Skeletal muscle tissue (tissue), 4 donors: Measurements from ENCODE around the gene EXOC4. TPM values are rescaled to one million over a fixed set of nuclear protein-coding genes. Genes with fewer than 3 reads are reported as not detected.

ENCODE experiments used
- H3K27ac ChIP-seq: one replicate; pipeline ENCODE4 v1.7.0; 2013; ENCODE audit warnings: mild to moderate bottlenecking, low read depth, low read length, inconsistent platforms
- H3K27me3 ChIP-seq, 3 donors: one replicate each; pipeline ENCODE4 v1.7.0; 2013; ENCODE audit warnings: low read length in 3 of 3; ENCODE audit not compliant: control insufficient read depth in 3 of 3, insufficient read depth in 3 of 3
- H3K36me3 ChIP-seq, 3 donors: one replicate each; pipeline ENCODE4 v1.7.0; 2013; ENCODE audit warnings: low read length in 3 of 3; ENCODE audit not compliant: control insufficient read depth in 3 of 3, insufficient read depth in 3 of 3
- H3K4me1 ChIP-seq, 3 donors: one replicate each; pipeline ENCODE4 v1.7.0; 2013; ENCODE audit warnings: low read length in 3 of 3, mild to moderate bottlenecking in 3 of 3; ENCODE audit not compliant: control insufficient read depth in 3 of 3, insufficient read depth in 3 of 3
- H3K4me3 ChIP-seq, 3 donors: one replicate each; pipeline ENCODE4 v1.7.0; 2013; ENCODE audit warnings: low read length in 3 of 3
- H3K9ac ChIP-seq, 3 donors: one replicate each; pipeline ENCODE4 v1.7.0; 2013; ENCODE audit warnings: low read length in 3 of 3, mild to moderate bottlenecking in 3 of 3, moderate library complexity in 2 of 3, low read depth in 1 of 3
- H3K9me3 ChIP-seq, 3 donors: one replicate each; pipeline ENCODE4 v1.7.0; 2013; ENCODE audit warnings: low read length in 3 of 3; ENCODE audit not compliant: control insufficient read depth in 3 of 3
- total RNA-seq: library from RNA; depleted of rRNA; stranded (reverse); fragments of >200 nt; gene quantifications from one replicate; pipeline ENCODE4 v1.2.3, GENCODE V29; 2014
- donor health status: Osteomylitis.

Gene EXOC4
- total RNA-seq, 1 donor from 2014 or later = 129 TPM

GRCh38 chr7:133545618-133546017 is 292.7 kb downstream of the EXOC4 start:
- Histone ChIP-seq H3K4me3 (no peak overlapping the region), H3K4me1 (no peaks in the 10 kb centered on the region), H3K36me3 (no peaks in the 10 kb centered on the region), H3K27me3 (no peaks in the 10 kb centered on the region), H3K9ac (no peak overlapping the region), H3K27ac (no peak overlapping the region), H3K9me3 (no peaks in the 10 kb centered on the region)

GRCh38 chr7:133547981-133548380 is 295.1 kb downstream of the EXOC4 start:
- H3K27me3 ChIP-seq = no peaks in the 10 kb centered on the region
- no peaks in the 10 kb centered on the region for H3K9me3 ChIP-seq
- H3K9ac ChIP-seq = no peak overlapping the region
- H3K4me1 ChIP-seq = no peaks in the 10 kb centered on the region
- no peak overlapping the region for H3K4me3 ChIP-seq
- H3K36me3 ChIP-seq = no peaks in the 10 kb centered on the region
- H3K27ac ChIP-seq = no peak overlapping the region

- Histone ChIP-seq H3K4me3 (no peak overlapping the region), H3K4me1 (no peaks in the 10 kb centered on the region), H3K9me3 (no peaks in the 10 kb centered on the region), H3K27ac (no peak overlapping the region), H3K36me3 (no peaks in the 10 kb centered on the region), H3K27me3 (no peaks in the 10 kb centered on the region), H3K9ac (no peak overlapping the region)
Observed at GRCh38 chr7:133549633-133550032, 296.8 kb downstream of the EXOC4 start.

- Histone ChIP-seq H3K9me3 (no peaks in the 10 kb centered on the region), H3K36me3 (no peaks in the 10 kb centered on the region), H3K27ac (no peak overlapping the region), H3K4me1 (no peaks in the 10 kb centered on the region), H3K9ac (no peak overlapping the region), H3K4me3 (no peak overlapping the region), H3K27me3 (no peaks in the 10 kb centered on the region)
Observed at GRCh38 chr7:133550145-133550544, 297.3 kb downstream of the EXOC4 start.

GRCh38 chr7:133550811-133551210 is 297.9 kb downstream of the EXOC4 start:
- Histone ChIP-seq H3K9me3 (no peaks in the 10 kb centered on the region), H3K27ac (no peak overlapping the region), H3K9ac (no peak overlapping the region), H3K27me3 (no peaks in the 10 kb centered on the region), H3K4me3 (no peak overlapping the region), H3K4me1 (no peaks in the 10 kb centered on the region), H3K36me3 (no peaks in the 10 kb centered on the region)

GRCh38 chr7:133551466-133551865 is 298.6 kb downstream of the EXOC4 start:
- Histone ChIP-seq H3K9ac (no peak overlapping the region), H3K4me1 (no peaks in the 10 kb centered on the region), H3K27ac (no peak overlapping the region), H3K36me3 (no peaks in the 10 kb centered on the region), H3K4me3 (no peak overlapping the region), H3K27me3 (no peaks in the 10 kb centered on the region), H3K9me3 (no peaks in the 10 kb centered on the region)

- no peaks in the 10 kb centered on the region for H3K9me3 ChIP-seq
- no peaks in the 10 kb centered on the region for H3K36me3 ChIP-seq
- H3K27ac ChIP-seq = no peak overlapping the region
- no peak overlapping the region for H3K4me3 ChIP-seq
- H3K27me3 ChIP-seq = no peaks in the 10 kb centered on the region
- no peak overlapping the region for H3K9ac ChIP-seq
- no peaks in the 10 kb centered on the region for H3K4me1 ChIP-seq
Observed at GRCh38 chr7:133552079-133552478, 299.2 kb downstream of the EXOC4 start.

- Histone ChIP-seq H3K4me3 (no peak overlapping the region), H3K4me1 (no peaks in the 10 kb centered on the region), H3K9ac (no peak overlapping the region), H3K36me3 (no peaks in the 10 kb centered on the region), H3K27me3 (no peaks in the 10 kb centered on the region), H3K27ac (no peak overlapping the region), H3K9me3 (no peaks in the 10 kb centered on the region)
Observed at GRCh38 chr7:133554330-133554729, 301.5 kb downstream of the EXOC4 start.

- H3K9ac ChIP-seq = no peak overlapping the region
- H3K27ac ChIP-seq = no peak overlapping the region
- no peaks in the 10 kb centered on the region for H3K27me3 ChIP-seq
- H3K4me1 ChIP-seq = no peaks in the 10 kb centered on the region
- H3K36me3 ChIP-seq = no peaks in the 10 kb centered on the region
- H3K4me3 ChIP-seq = no peak overlapping the region
- H3K9me3 ChIP-seq = no peaks in the 10 kb centered on the region
Observed at GRCh38 chr7:133556048-133556447, 303.2 kb downstream of the EXOC4 start.

GRCh38 chr7:133556553-133556952 is 303.7 kb downstream of the EXOC4 start:
- no peak overlapping the region for H3K9ac ChIP-seq
- H3K9me3 ChIP-seq = no peaks in the 10 kb centered on the region
- no peak overlapping the region for H3K27ac ChIP-seq
- H3K27me3 ChIP-seq = no peaks in the 10 kb centered on the region
- no peaks in the 10 kb centered on the region for H3K4me1 ChIP-seq
- no peak overlapping the region for H3K4me3 ChIP-seq
- H3K36me3 ChIP-seq = no peaks in the 10 kb centered on the region

GRCh38 chr7:133560900-133561299 is 308.0 kb downstream of the EXOC4 start:
- H3K27ac ChIP-seq = no peak overlapping the region
- H3K27me3 ChIP-seq = no peaks in the 10 kb centered on the region
- H3K9ac ChIP-seq = no peak overlapping the region
- H3K4me1 ChIP-seq = no peaks in the 10 kb centered on the region
- no peaks in the 10 kb centered on the region for H3K36me3 ChIP-seq
- H3K9me3 ChIP-seq = no peaks in the 10 kb centered on the region
- no peak overlapping the region for H3K4me3 ChIP-seq
